HG03354 (cell line): ENCODE measurements around the gene CYP4F8.
"Not testable (repeated sequence)": the region's sequence is repeated elsewhere in the genome, so short reads cannot be mapped to it uniquely, and the experiment has no call there.

Experiments used
- ATAC-seq: cut with Tn5 transposase; IDR thresholded peaks from one replicate; pipeline ENCODE4 v1.9.1; 2021; ENCODE audit warnings: mild to moderate bottlenecking; ENCODE audit not compliant: unreplicated experiment, poor library complexity, severe bottlenecking

Gene CYP4F8

DNA sequence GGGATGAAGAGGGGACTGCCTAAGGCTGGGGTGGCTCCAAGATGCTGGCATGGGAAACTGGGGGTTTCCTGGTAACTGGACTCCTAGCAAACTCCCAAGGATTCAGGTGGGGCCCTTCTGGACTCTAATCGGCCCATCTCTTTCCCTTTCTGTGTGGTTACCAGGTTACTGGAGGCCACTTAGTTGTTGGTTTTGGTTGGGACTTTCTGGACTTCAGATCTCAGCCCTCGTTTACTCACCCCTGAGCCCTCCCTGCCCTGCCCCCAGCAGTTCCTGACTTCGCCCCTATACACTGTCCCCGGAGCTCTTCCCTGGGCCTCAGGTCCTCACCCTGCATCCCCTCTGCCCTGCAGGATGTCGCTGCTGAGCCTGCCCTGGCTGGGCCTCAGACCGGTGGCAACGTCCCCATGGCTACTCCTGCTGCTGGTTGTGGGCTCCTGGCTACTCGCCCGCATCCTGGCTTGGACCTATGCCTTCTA, 58.2 kb downstream of the CYP4F8 start:
- no peak for ATAC-seq

DNA sequence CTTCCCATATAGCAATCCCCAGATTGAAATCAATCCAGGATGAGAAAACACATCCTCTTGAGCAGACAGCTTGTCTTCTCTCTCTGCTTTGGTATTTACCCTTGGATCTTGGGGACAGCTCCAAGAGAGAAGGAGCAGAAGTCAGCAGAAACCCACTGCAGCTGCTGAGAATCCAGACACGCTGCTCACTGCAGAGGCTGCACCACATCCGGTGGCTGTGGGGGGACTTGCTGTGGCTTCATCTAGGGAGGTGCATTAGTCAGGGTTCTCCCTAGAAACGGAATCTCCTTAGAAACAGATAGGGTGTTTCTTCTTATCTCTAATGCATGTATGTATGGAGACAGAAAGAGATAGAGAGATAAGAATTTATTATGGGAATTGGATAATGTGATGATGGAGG, 60.5 kb downstream of the CYP4F8 start:
- ATAC-seq, result no peak

GRCh38 chr19:15679089-15679488, 64.1 kb downstream of the CYP4F8 start:
- no peak for ATAC-seq

GRCh38 chr19:15679865-15680264, 64.8 kb downstream of the CYP4F8 start:
- ATAC-seq, result not testable (repeated sequence)
